ENCODE results near the gene UNC13D. TPM values are rescaled to one million over a fixed set of nuclear protein-coding genes. Genes with fewer than 3 reads are reported as not detected.

The UNC13D gene
- total RNA-seq, 1 donor from 2014 or later = 6.8 TPM

DNA sequence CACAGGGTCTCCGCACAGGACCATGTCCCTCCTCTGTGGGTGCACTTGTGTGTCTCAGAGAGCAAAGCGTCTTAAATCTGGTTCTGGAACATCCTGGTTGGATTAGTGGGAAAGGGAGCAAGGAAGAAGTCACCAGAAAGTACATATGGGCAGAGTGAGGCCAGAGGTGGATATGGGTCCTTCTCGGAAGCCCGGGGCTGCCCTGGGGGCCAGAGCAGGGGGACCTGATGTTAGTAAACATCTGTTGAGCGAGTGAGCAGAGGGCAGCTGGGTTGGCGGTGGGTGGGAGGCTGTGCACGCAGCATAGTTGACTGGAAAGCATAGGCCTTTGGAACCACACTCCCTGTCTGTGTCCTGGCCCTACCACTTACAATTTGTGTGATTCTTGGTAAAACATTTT lies 22.7 kb downstream of the UNC13D start:
- H3K4me3 Mint-ChIP-seq = no peak overlapping the region
- no peak overlapping the region for H3K27ac Mint-ChIP-seq
- peaks cover 24% of the 10 kb centered on the region for H3K36me3 Mint-ChIP-seq
- no peak for TF ChIP-seq CTCF (IDR thresholded peaks at IDR 0.05; ENCODE audit: unreplicated experiment)
- H3K4me1 Mint-ChIP-seq = no peaks in the 10 kb centered on the region
- H3K9me3 Mint-ChIP-seq = no peaks in the 10 kb centered on the region
- DNase-seq (ENCODE audit: low spot score in 2 of 2, unreplicated experiment in 2 of 2) = no peak
- H3K27me3 Mint-ChIP-seq (ENCODE audit: low read depth) = no peaks in the 10 kb centered on the region

DNA sequence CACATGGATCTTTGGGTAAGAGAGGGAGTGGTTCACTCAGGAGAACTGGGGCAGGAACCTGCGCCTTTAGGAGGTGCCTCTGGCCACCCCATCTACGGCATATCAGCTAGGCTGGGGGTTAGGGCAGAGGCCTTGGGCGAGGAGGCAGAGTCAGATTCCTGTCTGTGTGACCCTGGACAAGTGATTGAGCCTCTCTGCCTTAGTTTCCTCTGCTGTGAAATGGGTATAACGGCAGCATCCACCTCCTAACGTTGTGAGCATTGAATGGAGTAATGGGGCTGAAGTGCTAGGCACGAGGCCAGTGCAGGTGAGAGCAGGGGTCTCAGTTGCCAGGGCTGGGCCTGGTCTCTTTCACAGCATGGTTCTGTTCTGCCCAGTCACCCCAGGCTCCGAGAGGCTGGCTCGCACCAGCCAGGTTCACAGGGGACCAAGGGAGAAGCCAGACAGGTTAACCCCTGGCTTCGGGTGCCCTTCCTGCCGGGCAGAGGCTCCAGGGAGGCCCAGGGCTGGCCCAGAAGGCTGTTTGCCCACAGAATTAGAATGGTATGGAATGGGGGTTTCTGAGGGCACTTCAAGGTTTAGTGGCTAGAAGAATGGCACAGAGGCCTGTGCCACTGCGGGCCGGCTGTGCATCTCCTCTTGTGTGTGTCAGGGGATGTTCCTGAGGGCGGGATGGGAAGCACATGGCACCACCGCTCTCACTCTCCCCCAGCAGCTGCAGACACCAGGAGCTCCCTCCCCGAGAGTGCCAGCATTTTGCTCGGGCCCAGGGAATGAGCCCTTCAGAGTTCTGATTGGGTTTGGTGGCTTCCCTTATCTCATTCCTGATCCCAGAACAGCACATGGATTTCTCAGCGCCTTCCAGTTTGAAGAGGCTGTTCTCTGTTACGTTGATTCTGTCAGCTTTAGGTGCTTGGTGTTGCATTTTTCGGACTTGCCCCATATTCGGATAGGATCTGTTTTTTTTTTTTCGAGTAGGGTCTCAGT lies 23.8 kb downstream of the UNC13D start:
- Mint-ChIP-seq H3K27ac (no peak overlapping the region), H3K4me1 (no peaks in the 10 kb centered on the region), H3K9me3 (no peaks in the 10 kb centered on the region), H3K36me3 (peaks cover 24% of the 10 kb centered on the region), H3K4me3 (no peak overlapping the region), H3K27me3 (ENCODE audit: low read depth) (no peaks in the 10 kb centered on the region)
- no peak for DNase-seq (ENCODE audit: low spot score in 2 of 2, unreplicated experiment in 2 of 2)
- no peak for TF ChIP-seq CTCF (IDR thresholded peaks at IDR 0.05; ENCODE audit: unreplicated experiment)

- H3K36me3 Mint-ChIP-seq = peaks cover 25% of the 10 kb centered on the region
- H3K9me3 Mint-ChIP-seq = no peaks in the 10 kb centered on the region
- no peak for DNase-seq (ENCODE audit: low spot score in 2 of 2, unreplicated experiment in 2 of 2)
- H3K4me1 Mint-ChIP-seq = no peaks in the 10 kb centered on the region
- no peak overlapping the region for H3K27ac Mint-ChIP-seq
- H3K4me3 Mint-ChIP-seq = no peak overlapping the region
- H3K27me3 Mint-ChIP-seq (ENCODE audit: low read depth) = no peaks in the 10 kb centered on the region
- no peak for TF ChIP-seq CTCF (IDR thresholded peaks at IDR 0.05; ENCODE audit: unreplicated experiment)
Observed at GRCh38 chr17:75819678-75820077, 24.5 kb downstream of the UNC13D start.

DNA sequence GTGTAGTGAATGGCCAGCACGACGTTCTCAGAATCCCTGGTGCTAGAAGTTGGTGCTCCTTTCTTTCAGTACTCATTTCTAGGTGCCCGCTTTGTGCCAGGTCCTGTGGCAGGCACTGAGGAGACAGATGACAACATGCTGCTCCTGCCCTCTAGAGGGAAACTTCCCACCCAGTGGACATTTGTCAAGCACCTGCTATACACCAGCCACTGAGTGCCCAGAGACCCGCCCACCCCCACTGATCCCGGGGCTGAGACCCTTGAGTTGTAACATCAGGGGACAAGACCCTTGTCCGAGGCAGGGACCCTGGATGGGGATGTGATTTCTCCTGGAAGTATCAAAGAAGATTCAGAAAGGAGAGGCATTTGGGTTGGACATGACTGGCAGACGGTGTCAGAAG lies 25.1 kb downstream of the UNC13D start:
- Mint-ChIP-seq H3K9me3 (no peaks in the 10 kb centered on the region), H3K27me3 (ENCODE audit: low read depth) (no peaks in the 10 kb centered on the region), H3K4me1 (no peaks in the 10 kb centered on the region), H3K36me3 (peaks cover 28% of the 10 kb centered on the region), H3K4me3 (no peak overlapping the region), H3K27ac (no peak overlapping the region)
- DNase-seq (ENCODE audit: low spot score in 2 of 2, unreplicated experiment in 2 of 2) = no peak
- no peak for TF ChIP-seq CTCF (IDR thresholded peaks at IDR 0.05; ENCODE audit: unreplicated experiment)

DNA sequence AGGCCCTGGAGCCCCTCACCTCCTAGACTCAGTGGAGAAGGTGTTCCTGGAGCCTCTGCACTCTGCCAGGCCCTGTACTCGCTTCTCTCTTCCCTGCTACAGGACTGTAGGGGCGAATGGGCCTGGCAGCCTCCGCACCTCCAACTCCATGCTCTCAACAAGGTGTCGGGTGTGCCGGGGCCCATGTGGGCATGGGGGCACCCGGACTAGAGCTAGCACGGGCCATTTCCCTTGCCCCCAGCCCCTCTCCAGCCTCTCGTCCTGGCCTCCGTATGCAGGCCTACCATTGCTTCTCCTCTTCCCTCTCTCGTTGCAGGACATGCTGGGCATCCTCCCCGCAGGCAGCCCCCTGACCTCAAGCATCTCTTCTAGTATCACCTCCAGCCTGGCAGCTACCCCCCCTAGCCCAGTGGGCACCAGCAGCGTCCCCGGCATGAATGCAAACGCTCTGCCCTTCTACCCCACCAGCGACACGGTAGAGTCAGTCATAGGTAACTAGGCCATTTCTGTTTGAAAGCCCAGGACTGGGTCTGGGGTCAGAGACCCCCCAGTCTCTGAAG lies 25.8 kb downstream of the UNC13D start:
- no peak for DNase-seq (ENCODE audit: low spot score in 2 of 2, unreplicated experiment in 2 of 2)
- Mint-ChIP-seq H3K9me3 (no peaks in the 10 kb centered on the region), H3K27ac (no peak overlapping the region), H3K36me3 (peaks cover 28% of the 10 kb centered on the region), H3K4me1 (no peaks in the 10 kb centered on the region), H3K4me3 (no peak overlapping the region), H3K27me3 (ENCODE audit: low read depth) (no peaks in the 10 kb centered on the region)
- no peak for TF ChIP-seq CTCF (IDR thresholded peaks at IDR 0.05; ENCODE audit: unreplicated experiment)
